Frontal cortex (tissue), 4 donors: ENCODE data around the gene USH2A. TPM values are rescaled to one million over a fixed set of nuclear protein-coding genes. Genes with fewer than 3 reads are reported as not detected.

Experiments used
- DNase-seq, 2 donors: peaks; one replicate each; pipeline ENCODE4 v3.0.0; 2012; ENCODE audit warnings: low spot score in 2 of 2
- FAIRE-seq: peaks from 2 replicates; lab custom pipeline; 2012; peaks lifted over from hg19 to GRCh38; lab: Jason Lieb, UNC
- total RNA-seq: library from RNA; depleted of rRNA; stranded (reverse); fragments of >200 nt; gene quantifications from one replicate; pipeline ENCODE4 v1.2.3, GENCODE V29; 2014
- donor health status: control.
- donor health status: control.
- donor health status: control.

USH2A gene
- total RNA-seq, 1 donor from 2014 or later, result under 0.01 TPM

DNA sequence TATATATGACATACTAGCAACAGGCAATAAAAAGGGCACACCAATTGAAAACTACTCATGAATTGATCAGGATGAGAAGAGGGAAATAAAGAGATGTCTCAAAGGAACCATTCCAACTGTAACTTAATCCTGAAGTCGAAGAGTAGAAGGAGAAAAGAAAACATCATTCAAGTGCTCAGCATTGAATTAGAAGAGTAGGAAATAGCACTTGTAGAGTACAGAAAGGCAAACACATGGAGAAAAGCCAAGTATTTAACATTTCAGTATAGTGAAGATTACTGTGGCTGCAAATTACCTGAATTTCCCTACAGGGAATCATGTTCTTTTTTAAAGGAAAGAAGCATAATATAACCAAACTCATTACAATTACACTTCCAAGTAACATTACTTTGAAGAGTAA lies 651.1 kb downstream of the USH2A start:
- FAIRE-seq (no peak), DNase-seq (no peak)

DNA sequence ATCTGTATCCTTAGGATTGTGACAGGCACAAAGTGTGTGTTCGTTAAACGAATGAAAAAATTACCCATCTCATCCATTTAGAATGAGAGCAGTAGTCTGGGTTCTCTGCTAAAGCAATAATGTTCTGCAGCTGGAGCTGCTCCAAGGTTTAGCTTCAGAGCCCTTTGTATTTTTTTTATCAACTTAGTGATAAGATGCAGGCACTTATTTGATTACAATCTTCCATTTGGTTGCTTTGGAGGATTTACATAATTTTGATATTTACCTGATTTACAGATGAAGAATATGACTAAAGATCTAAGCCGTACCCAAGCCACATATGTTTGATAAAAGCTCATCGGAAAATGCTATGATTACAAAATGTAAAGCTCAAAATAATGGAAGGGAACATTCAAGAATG lies 654.9 kb downstream of the USH2A start:
- FAIRE-seq (no peak), DNase-seq (no peak)

DNA sequence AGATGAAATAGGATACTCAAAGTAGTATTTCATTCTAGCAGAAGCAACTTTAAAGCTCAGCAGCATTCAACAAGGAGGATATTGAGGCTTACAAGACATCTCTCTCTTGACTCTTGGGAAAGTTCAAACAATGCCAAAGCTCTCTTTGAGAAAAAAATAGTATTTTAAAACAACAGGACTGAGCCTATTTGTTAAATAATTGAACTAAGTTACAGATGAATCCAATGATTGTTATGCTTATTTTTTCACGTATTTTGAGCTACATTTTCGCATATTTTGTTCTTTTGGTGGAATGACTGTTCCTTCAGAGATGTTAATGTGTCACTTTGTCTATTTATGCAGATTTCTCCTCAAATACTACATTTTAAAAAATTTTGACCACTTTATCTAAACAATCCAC lies 655.5 kb downstream of the USH2A start:
- DNase-seq, result no peak
- FAIRE-seq, result no peak

DNA sequence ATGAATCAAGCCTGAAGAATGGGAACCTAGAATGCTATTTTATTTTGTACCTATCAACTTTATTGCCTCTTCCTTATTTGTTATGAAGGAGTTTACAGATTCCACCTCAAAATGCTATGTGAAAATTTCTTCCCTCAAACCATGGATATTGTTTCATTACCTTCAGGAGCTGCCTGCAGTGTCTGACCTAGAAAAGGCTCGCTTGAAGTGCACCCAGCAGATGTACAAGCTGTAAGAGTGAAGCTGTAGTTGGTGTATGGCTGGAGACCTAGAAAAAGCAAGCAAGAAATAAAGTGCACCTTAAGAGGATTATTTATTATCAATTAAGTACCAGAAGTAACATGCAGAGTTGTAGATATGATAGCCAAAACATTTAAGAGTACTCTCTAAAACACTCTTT lies 656.7 kb downstream of the USH2A start:
- no peak for FAIRE-seq

DNA sequence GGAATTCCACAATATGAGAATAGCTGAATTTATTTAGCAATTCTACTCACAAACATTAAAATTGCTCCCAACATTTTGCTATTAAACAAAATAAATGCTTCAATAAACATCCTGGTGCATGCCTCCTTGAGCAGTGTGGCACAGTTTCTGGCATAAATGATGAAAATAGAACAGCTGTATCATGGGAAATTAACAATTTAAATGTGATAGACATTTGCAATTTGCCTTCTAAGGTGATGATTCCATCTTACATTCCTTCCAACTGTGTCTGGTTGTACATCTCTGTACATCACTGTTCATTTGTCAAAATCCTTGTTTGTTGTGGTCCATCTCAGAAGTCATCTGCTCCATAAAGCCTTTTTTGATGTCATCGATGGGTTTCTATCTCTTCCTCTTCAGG lies 657.4 kb downstream of the USH2A start:
- DNase-seq (no peak), FAIRE-seq (no peak)

More for the DNA sequence above, 656.7 kb downstream of the USH2A start:
- DNase-seq, result no peak

DNA sequence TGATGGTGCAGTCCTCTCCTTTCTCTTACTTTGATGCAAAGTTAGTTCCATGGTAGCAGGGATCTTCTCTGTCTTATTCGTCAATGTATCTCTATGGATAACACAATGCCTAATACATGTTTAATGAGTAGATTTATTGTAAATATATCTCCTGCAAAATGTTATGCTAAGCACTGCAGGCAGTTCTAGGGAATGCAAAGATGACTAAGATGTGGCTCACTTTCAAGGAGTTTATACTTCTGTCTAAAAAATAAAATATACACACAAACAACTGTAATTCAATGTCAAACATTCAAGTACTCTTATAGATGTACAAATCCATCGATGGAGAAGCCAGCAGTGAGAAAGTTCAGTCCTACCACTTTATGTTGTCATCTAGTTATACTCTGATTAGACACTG lies 661.8 kb downstream of the USH2A start:
- FAIRE-seq, result no peak
- DNase-seq, result no peak

DNA sequence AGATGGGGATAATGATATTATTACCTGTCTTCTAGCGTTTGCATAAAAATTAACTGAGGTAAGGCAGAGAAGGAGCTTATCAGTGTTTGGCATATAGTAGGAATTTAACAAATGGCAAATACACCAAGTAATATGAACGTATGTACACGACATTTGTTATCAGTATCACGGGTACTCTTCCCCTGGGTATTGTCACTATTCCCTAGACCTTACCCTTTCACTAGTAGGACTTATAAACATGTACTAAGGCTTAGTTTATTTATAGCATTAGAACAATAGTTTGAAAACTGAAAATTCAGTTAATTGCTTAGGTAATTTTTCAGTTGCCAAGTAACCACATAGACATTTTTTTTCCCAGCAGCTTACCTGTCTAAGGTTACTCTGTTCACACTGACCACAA lies 669.1 kb downstream of the USH2A start:
- DNase-seq, result no peak
- no peak for FAIRE-seq

DNA sequence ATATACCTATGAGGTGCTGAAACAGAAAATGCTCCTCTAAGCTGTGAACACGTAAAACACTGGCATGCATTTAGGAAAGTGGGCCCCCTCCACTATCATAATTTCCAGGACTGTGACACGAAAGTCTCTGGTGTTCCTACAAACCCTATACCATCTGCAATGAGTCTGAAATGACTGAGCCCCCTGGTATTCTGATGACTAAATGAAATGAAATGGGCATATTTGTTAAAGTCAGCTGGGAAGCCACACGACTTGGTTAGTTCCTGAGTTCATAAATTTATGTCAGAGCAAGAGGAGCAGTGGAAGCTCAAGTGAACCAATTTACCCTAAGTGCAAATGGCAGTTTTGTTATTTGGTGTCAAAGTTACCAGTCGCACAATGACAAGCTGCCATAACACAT lies 673.8 kb downstream of the USH2A start:
- no peak for DNase-seq
- no peak for FAIRE-seq

DNA sequence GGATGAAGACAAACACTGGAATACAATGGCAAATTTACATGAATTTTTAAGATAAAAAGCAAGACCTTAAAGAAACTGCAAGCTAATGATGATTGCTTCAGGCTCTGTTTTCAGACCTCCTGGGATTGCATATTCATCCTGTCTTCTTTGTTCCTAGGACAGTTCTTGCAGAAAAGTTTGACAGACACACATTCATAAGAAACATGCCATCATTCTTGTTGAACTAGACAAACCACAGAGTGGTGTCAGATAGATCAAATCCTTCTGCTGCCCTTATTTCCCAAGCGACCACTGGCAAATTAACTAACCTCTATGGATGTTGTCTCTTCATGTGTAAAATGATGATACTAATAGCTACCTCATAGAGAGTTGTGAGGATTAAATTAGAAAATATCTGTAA lies 674.8 kb downstream of the USH2A start:
- no peak for DNase-seq
- FAIRE-seq, result no peak

DNA sequence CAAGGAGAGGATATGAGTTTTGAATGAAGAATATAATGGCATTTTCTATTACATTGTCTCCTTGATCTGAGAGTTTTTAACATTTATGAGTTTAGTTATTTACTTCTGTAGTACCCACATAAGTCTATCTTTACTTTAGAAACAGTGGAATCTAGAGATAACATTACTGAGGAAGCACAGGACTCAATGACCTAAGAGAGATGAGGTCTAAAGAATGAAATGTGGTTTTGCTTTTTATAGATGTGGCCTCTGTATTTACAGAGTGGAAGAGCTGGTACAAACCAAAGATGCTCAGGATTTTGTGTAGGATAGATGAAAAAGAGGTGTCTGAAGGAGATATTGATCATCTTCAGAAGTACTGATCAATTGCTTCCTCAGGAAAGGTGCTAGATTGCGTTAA lies 678.8 kb downstream of the USH2A start:
- no peak for DNase-seq
- FAIRE-seq, result no peak

DNA sequence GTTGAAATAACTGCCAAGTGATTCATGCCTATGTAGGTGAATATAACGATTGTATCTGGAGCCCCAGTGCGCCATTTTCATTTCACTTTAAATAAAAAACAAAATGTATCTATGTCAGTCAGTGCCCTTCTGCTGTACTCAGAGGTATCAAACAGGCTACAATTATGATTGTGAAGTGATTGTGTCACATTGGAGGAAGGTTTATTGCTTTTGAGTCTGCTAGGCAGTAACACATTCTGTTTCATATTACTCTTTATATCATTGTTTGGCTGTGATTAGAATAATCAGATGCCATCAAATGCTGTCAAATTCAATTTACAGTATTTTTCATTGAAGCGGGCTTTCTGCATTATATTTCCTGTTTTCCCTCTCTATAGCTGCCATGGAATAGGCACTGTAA lies 684.2 kb downstream of the USH2A start:
- FAIRE-seq (no peak), DNase-seq (no peak)

DNA sequence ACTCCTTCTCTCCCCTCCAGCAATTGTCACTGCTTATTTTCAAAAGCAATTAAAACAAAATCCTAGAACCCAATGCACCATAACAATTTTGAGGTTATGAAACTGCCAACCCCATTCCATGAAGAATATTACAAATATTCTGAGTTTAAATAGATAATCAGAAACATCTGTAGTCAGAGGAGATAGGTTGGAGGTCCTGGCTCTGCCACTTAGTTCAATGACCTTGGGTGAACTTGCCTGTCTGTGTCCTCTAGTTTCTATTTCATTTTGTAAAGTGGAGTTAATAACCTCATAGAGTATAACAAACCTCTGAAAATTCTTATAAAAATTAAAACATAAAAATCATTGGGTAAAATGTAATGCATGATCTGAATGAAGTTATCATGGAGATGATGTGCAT lies 691.5 kb downstream of the USH2A start:
- FAIRE-seq (no peak), DNase-seq (no peak)

DNA sequence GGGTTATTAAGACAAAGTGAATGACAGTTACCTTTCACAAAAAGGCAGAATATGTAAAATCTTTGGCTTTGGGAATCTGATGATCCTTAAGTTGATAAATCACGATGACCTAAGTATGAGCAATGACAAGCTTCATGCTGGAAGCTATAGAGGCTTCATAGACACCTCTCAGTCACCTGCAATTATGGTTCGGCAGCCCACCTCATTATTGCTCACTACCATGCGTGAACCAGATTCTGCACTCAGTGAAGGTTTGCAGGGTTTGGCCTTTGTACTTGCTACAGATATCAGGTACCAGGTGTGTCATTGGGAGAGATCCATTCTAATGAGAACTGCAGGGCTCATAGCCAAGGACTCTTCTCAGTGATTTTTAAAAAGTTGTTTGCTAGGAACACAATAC lies 692.6 kb downstream of the USH2A start:
- DNase-seq, result no peak
- no peak for FAIRE-seq

DNA sequence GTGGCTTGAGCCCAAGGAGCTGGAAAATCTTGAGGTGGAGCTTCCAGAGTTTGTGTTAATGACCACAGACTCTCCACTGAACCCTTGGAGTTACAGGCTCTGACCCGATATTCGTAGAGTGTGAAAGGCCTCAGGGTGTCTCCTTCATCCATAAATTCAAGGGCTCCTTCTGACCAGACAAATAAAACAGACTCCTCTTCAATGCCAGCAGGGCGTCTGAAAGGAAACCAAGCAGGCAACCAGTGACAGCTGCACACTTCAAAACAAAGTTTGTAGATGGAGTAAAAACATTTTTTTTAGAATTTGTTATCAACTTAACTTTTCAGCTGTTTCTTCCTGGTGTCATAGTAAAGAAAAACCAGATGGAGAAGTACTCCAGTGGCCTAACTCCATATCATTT lies 695.1 kb downstream of the USH2A start:
- DNase-seq (no peak), FAIRE-seq (no peak)

DNA sequence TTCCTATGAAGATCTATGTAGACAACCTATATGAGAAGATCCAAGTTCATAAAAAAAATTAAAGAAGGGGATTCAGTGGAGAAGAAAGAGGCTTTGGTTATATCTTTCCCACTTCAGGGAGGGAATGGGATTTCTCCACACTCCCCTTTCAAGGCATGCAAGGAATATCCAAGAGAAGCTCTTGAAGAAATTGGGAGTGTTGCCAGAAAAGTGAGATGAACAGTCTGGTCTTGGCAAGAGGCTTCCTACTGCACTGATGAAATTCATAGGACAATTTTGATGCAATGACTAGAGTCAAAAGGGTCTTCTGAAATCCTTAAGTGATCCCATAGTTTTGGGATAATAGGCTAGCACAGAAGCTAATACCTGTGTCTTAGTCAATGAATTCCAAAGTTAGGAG lies 703.1 kb downstream of the USH2A start:
- no peak for FAIRE-seq
- DNase-seq, result no peak

DNA sequence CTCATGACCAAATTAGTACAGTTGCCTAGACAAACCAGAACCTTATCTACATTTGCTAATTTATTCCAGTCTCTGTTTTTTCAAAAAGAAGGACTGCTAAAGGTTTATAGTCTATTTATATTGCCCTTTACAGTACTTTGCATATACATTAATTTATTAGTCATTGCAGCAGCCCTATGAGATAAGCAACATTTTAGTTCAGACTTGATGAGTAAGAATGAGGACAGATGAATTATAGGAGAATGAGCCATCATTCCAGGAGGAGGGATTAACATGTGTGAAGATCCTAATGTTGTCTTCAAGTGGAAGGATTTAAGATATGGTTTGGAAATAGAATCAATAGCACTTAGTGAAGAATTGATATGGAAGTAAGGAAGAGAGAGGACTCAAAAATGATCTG lies 703.7 kb downstream of the USH2A start:
- DNase-seq, result no peak
- no peak for FAIRE-seq

DNA sequence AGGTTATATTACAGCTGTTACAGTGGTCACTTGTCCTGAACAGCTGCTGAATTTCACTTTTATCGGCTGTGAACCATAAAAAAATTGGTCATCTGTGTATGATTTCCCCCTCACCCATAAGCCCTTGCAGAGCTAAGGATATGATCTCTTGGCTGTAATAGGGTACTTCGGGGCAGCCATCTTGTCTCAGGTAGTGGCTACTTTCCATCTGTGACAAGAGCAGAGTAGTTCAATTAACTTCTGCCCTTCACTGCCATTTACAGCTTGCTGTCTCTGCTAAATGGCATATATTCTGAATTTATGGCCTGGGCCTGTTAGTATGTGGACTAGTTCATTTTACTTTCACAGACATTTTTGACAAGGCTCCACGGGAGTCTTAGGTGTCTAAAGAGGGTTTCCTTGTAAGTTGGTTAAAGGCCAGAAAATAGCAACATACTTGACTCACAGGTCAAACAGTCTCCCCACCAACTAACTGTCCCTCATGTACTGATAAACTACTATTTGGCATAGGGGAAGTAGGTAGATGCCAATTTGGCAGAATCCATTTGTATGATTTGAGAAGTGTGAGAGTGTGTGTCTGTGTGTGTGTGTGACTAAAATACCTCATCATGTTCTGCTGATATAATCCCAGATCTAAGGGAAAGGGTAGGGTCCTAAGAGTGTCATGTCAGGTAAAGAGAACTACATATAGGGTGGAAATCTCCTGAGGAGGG lies 704.5 kb downstream of the USH2A start:
- FAIRE-seq (no peak), DNase-seq (no peak)

DNA sequence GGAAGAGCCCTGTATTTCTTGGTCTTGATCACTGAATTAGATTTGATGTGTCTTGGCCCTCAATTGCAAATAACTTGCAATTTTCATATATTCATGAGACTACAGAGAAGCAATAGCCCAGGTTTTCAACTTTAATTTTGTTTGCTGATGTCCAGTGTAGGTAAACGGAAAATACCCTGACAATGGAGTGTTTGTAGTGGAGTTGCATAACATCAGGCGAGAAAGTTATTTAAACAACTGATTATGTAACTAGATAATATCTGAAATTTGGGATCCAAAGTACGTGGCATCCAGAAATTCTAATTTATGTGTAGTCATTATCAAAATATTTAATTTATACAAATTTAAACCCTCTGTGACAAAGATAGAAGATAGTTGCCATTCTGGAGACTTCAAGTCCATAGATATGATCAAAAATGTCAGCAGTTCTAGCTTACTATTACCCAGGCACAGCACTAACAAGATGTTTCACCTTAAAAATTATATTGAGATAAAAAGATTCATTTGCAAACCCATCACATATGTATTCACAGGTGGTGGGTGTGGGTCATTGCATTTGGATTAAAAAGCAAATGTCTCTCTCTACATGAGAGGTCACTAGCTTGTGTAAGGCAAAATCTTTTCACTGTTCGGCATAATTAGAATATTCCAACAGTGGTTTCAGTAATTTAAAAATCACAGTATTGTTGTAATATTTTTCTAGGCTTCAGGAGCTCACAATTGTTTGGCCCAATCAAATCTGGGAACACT lies 705.4 kb downstream of the USH2A start:
- no peak for FAIRE-seq
- DNase-seq, result no peak

DNA sequence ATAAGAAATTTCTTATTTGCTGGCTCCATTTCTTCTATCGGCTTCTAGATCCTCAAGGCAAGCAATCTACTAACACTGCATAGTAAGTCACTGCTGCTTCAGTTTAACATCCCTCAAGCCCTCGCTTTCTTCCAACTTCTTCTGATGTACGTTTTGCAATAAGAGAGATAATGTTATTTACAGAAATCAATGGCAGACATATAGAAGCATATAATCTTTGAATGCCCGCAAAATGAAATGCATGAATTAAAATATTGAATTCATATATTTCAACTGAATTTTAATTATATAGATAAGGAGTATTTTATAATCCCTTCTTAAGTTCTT lies 712.4 kb downstream of the USH2A start:
- DNase-seq, result no peak
- no peak for FAIRE-seq

DNA sequence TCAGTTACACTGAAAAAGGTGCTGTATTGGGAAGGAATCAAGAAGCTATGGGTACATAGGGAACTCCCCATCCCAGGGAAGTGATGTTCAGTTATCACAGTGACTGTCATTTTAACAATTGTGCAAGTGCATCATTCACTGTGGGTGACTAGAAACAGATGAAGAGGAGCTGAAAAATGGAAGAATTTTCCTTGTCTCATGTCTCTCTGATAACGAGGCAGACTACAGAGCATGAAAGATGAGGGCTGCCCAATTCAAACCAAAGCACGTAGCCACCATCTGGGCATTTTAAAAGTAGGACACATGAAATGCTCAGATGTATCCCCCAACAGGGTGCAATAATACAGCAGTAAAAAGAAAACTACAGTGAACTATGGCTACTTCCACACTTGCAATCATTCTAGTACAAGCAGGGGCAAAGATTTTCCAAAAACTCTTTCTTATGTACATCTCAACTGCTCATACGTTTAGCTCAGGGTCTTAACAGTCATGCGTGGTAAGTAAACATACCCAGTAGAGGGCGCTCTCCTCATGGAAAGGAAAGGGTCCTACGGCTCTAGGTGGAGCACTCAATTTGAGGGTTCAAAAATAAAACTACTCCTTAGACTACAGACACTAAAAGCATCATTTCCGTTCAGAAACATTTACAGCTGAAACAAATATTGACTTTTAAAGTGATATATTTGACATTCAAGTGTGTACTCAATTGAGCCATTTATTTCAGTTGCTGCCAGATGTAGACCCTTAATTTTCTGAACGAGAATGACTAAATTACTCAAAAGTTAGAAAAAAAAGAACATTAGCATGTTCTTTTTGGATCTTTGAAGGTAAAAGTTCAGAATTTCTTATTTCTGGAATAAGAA lies 713.0 kb downstream of the USH2A start:
- no peak for DNase-seq
- no peak for FAIRE-seq
